Measurements from ENCODE around the gene KHDRBS1.

GRCh38 chr1:32071758-32072621 lies 58.3 kb downstream of the KHDRBS1 start:
- TF ChIP-seq CTCF (IDR thresholded peaks at IDR 0.05; ENCODE audit: borderline replicate concordance, extremely low read depth, low read length, poor library complexity, severe bottlenecking) (peak; percentile 3), EZH2 (IDR thresholded peaks at IDR 0.05; ENCODE audit: borderline replicate concordance, low read depth, low read length, severe bottlenecking) (no peak)

Data from DND-41 (cell line).